Ishikawa (cell line): ENCODE measurements around the gene LHCGR.
A peak's percentile ranks its signal among the peaks of the same experiment; 100 is the strongest.

ENCODE experiments used
- CEBPB ChIP-seq: IDR thresholded peaks from 2 replicates; pipeline ENCODE4 v1.6.1; 2012
- CREB1 ChIP-seq: IDR thresholded peaks from 2 replicates; pipeline ENCODE4 v1.6.1; 2012; ENCODE audit warnings: low read depth
- EGR1 ChIP-seq: IDR thresholded peaks from 2 replicates; pipeline ENCODE4 v1.6.1; 2012
- EP300 ChIP-seq: IDR thresholded peaks from 2 replicates; pipeline ENCODE4 v1.6.1; 2012; ENCODE audit warnings: borderline replicate concordance
- RAD21 ChIP-seq: IDR thresholded peaks from 2 replicates; pipeline ENCODE4 v1.6.1; 2012; ENCODE audit warnings: low read depth
- REST ChIP-seq: IDR thresholded peaks from 2 replicates; pipeline ENCODE4 v1.6.1; 2012; ENCODE audit warnings: low read depth, mild to moderate bottlenecking
- TAF1 ChIP-seq: IDR thresholded peaks from 2 replicates; pipeline ENCODE4 v1.6.1; 2012; ENCODE audit warnings: low read depth, mild to moderate bottlenecking
- TCF12 ChIP-seq: IDR thresholded peaks from 2 replicates; pipeline ENCODE4 v1.6.1; 2012; ENCODE audit warnings: low read depth
- TF ChIP-seq, protein P1 (sequence below): IDR thresholded peaks from 2 replicates; pipeline ENCODE4 v1.6.1; 2012
- TF ChIP-seq, protein P2 (sequence below): IDR thresholded peaks from 2 replicates; pipeline ENCODE4 v1.6.1; 2012

GRCh38 chr2:48694149-48694548 lies 61.4 kb downstream of the LHCGR start:
- peak; percentile 63; the same call in 1 of the 2 replicates for TF ChIP-seq EP300
- no peak for TF ChIP-seq TAF1
- no peak for TF ChIP-seq CREB1
- TF ChIP-seq EGR1: no peak
- TF ChIP-seq TCF12: 0 out of 2 replicates have a peak, but pooled peaks have one; percentile 29
- TF ChIP-seq, protein P1, sequence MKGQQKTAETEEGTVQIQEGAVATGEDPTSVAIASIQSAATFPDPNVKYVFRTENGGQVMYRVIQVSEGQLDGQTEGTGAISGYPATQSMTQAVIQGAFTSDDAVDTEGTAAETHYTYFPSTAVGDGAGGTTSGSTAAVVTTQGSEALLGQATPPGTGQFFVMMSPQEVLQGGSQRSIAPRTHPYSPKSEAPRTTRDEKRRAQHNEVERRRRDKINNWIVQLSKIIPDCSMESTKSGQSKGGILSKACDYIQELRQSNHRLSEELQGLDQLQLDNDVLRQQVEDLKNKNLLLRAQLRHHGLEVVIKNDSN: no peak
- TF ChIP-seq, protein P2, sequence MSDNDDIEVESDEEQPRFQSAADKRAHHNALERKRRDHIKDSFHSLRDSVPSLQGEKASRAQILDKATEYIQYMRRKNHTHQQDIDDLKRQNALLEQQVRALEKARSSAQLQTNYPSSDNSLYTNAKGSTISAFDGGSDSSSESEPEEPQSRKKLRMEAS: no peak
- TF ChIP-seq REST: no peak
- TF ChIP-seq CEBPB: no peak
- 0 out of 2 replicates have a peak, but pooled peaks have one; percentile 4 for TF ChIP-seq RAD21
